Vagina (tissue), 2 donors: Measurements from ENCODE around the gene PLRG1.

Source experiments
- POLR2A ChIP-seq, 2 donors: fragments of 450-650 bp; IDR thresholded peaks; one replicate each; pipeline ENCODE4 v1.6.1; 2017; ENCODE audit warnings: antibody characterized with exemption in 2 of 2, mild to moderate bottlenecking in 2 of 2, moderate library complexity in 2 of 2
- TF ChIP-seq, protein P1 (sequence below), 3 experiments: fragments of 450-650 bp in 2 of 3; fragments of 200-600 bp in 1 of 3; sonication (generic) in 1 of 3; IDR thresholded peaks; one replicate each; pipeline ENCODE4 v1.5.1; 2017 to 2019; ENCODE audit warnings: antibody characterized with exemption in 3 of 3, mild to moderate bottlenecking in 2 of 3, moderate library complexity in 2 of 3

DNA sequence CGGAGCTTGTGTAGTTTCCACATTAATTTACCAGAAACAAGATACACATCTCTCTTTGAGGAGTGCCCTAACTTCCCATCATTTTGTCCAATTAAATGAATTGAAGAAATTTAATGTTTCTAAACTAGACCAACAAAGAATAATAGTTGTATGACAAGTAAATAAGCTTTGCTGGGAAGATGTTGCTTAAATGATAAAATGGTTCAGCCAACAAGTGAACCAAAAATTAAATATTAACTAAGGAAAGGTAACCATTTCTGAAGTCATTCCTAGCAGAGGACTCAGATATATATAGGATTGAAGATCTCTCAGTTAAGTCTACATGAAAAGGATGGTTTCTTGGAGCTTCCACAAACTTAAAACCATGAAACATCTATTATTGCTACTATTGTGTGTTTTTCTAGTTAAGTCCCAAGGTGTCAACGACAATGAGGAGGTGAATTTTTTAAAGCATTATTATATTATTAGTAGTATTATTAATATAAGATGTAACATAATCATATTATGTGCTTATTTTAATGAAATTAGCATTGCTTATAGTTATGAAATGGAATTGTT is 12.6 kb upstream of the PLRG1 start, which contains the start of gene FGB:
- TF ChIP-seq POLR2A (IDR thresholded peaks at IDR 0.05) = no peak
- TF ChIP-seq, protein P1, sequence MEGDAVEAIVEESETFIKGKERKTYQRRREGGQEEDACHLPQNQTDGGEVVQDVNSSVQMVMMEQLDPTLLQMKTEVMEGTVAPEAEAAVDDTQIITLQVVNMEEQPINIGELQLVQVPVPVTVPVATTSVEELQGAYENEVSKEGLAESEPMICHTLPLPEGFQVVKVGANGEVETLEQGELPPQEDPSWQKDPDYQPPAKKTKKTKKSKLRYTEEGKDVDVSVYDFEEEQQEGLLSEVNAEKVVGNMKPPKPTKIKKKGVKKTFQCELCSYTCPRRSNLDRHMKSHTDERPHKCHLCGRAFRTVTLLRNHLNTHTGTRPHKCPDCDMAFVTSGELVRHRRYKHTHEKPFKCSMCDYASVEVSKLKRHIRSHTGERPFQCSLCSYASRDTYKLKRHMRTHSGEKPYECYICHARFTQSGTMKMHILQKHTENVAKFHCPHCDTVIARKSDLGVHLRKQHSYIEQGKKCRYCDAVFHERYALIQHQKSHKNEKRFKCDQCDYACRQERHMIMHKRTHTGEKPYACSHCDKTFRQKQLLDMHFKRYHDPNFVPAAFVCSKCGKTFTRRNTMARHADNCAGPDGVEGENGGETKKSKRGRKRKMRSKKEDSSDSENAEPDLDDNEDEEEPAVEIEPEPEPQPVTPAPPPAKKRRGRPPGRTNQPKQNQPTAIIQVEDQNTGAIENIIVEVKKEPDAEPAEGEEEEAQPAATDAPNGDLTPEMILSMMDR (IDR thresholded peaks at IDR 0.05) = no peak
